Mesendoderm (in vitro differentiated cells): ENCODE results near the gene OR5H15.
"Not testable (repeated sequence)": the region's sequence is repeated elsewhere in the genome, so short reads cannot be mapped to it uniquely, and the experiment has no call there.

Experiments used
- DNase-seq: peaks from one replicate; pipeline ENCODE4 v3.0.0; 2013
- H2AK5ac ChIP-seq: 2 replicates; pipeline ENCODE4 v1.6.1; 2013; ENCODE audit warnings: low read length, inconsistent platforms
- H2BK120ac ChIP-seq: 2 replicates; pipeline ENCODE4 v1.6.1; 2013; ENCODE audit warnings: low read depth, mild to moderate bottlenecking, low read length, moderate library complexity, mixed read lengths
- H2BK15ac ChIP-seq: replicated peaks from 2 replicates; pipeline ENCODE4 v1.6.1; 2013; ENCODE audit warnings: low read depth, mild to moderate bottlenecking, moderate library complexity
- H2BK5ac ChIP-seq: 2 replicates; pipeline ENCODE4 v1.6.1; 2013; ENCODE audit warnings: low read length, inconsistent platforms
- H3K18ac ChIP-seq: 2 replicates; pipeline ENCODE4 v1.6.1; 2013; ENCODE audit warnings: mild to moderate bottlenecking, low read length, mixed read lengths
- H3K23ac ChIP-seq: one replicate; pipeline ENCODE4 v1.6.1; 2013; ENCODE audit warnings: low read length
- H3K27ac ChIP-seq: 2 replicates; pipeline ENCODE4 v1.5.1; 2013; ENCODE audit warnings: low read depth, mild to moderate bottlenecking, inconsistent platforms, low read length, moderate library complexity
- H3K27me3 ChIP-seq: 2 replicates; pipeline ENCODE4 v1.6.1; 2013; ENCODE audit warnings: low read length, control low read depth, mild to moderate bottlenecking, inconsistent platforms; ENCODE audit not compliant: insufficient read depth, poor library complexity
- H3K36me3 ChIP-seq: 2 replicates; pipeline ENCODE4 v1.6.1; 2013; ENCODE audit warnings: low read length, inconsistent platforms; ENCODE audit not compliant: control insufficient read depth, insufficient read depth
- H3K4ac ChIP-seq: one replicate; pipeline ENCODE4 v1.6.1; 2013; ENCODE audit warnings: low read depth, mild to moderate bottlenecking, low read length, moderate library complexity
- H3K4me1 ChIP-seq: 2 replicates; pipeline ENCODE4 v1.6.1; 2013; ENCODE audit warnings: low read depth, low read length, inconsistent platforms; ENCODE audit not compliant: control insufficient read depth
- H3K4me2 ChIP-seq: 2 replicates; pipeline ENCODE4 v1.6.1; 2013; ENCODE audit warnings: low read length
- H3K4me3 ChIP-seq: 2 replicates; pipeline ENCODE4 v1.5.1; 2013; ENCODE audit warnings: mild to moderate bottlenecking, low read length
- H3K56ac ChIP-seq: one replicate; pipeline ENCODE4 v1.6.1; 2013; ENCODE audit warnings: low read length
- H3K79me1 ChIP-seq: 2 replicates; pipeline ENCODE4 v1.6.1; 2013; ENCODE audit warnings: low read length, inconsistent platforms
- H3K79me2 ChIP-seq: 2 replicates; pipeline ENCODE4 v1.6.1; 2013; ENCODE audit warnings: mild to moderate bottlenecking, low read length; ENCODE audit not compliant: control insufficient read depth, insufficient read depth
- H3K9ac ChIP-seq: 2 replicates; pipeline ENCODE4 v1.6.1; 2013; ENCODE audit warnings: low read length, inconsistent platforms
- H4K5ac ChIP-seq: one replicate; pipeline ENCODE4 v1.6.1; 2013; ENCODE audit warnings: low read length
- H4K8ac ChIP-seq: one replicate; pipeline ENCODE4 v1.6.1; 2013; ENCODE audit warnings: low read depth, mild to moderate bottlenecking, control low read depth, low read length, moderate library complexity
- WGBS: extraction: QIAGEN DNeasy Blood & Tissue Kit; methylation state at CpG from one replicate; pipeline ENCODE4 v1.1.7; 2013; ENCODE audit warnings: low lambda C conversion rate, missing lambda C conversion rate; ENCODE audit not compliant: insufficient coverage; ENCODE audit errors: extremely low coverage; 5-methylcytosine and 5-hydroxymethylcytosine counted together

Gene OR5H15

DNA sequence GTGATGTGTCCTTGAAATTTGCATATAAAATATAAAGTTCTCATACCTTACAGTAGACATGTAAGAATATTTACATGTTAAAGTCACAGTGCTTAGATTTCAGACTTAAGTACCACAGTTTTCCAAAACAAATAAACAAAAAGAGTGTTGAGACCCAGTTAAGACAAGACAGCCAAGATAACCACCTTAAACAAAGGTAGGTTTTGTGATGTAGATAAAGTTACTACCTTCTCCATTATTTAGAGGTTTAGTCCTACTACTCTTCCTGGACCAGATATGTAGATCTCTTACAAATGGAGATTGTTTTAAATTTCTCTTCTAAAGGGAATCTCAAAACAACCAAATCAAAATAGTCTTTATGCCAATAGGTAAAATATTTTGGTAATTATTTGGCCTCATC lies 15.7 kb downstream of the OR5H15 start:
- Histone ChIP-seq H3K4me1 (no peaks in the 10 kb centered on the region), H3K27ac (no peak overlapping the region), H3K4me3 (no peak overlapping the region), H2BK15ac (no peak overlapping the region), H3K27me3 (no peaks in the 10 kb centered on the region), H4K5ac (no peak overlapping the region), H3K36me3 (no peaks in the 10 kb centered on the region), H3K4me2 (no peak overlapping the region), H3K56ac (no peak overlapping the region), H2BK120ac (no peak overlapping the region), H2BK5ac (no peak overlapping the region), H3K79me2 (no peaks in the 10 kb centered on the region), H2AK5ac (no peak overlapping the region), H3K23ac (no peak overlapping the region), H3K4ac (no peak overlapping the region), H3K9ac (no peak overlapping the region), H3K79me1 (no peaks in the 10 kb centered on the region), H3K18ac (no peak overlapping the region), H4K8ac (no peak overlapping the region)
- no peak for DNase-seq

GRCh38 chr3:98185180-98185579 lies 18.7 kb downstream of the OR5H15 start:
- H3K4ac ChIP-seq = no peak overlapping the region
- H3K4me2 ChIP-seq = no peak overlapping the region
- peak; percentile 67 for DNase-seq
- H4K8ac ChIP-seq = no peak overlapping the region
- no peak overlapping the region for H3K4me3 ChIP-seq
- H4K5ac ChIP-seq = no peak overlapping the region
- no peak overlapping the region for H3K23ac ChIP-seq
- no peak overlapping the region for H2BK15ac ChIP-seq
- H2AK5ac ChIP-seq = no peak overlapping the region
- no peak overlapping the region for H2BK120ac ChIP-seq
- H3K79me1 ChIP-seq = no peaks in the 10 kb centered on the region
- H3K18ac ChIP-seq = no peak overlapping the region
- no peak overlapping the region for H2BK5ac ChIP-seq
- no peak overlapping the region for H3K27ac ChIP-seq
- no peaks in the 10 kb centered on the region for H3K79me2 ChIP-seq
- H3K36me3 ChIP-seq = no peaks in the 10 kb centered on the region
- no peaks in the 10 kb centered on the region for H3K27me3 ChIP-seq
- no peak overlapping the region for H3K9ac ChIP-seq
- H3K56ac ChIP-seq = no peak overlapping the region
- H3K4me1 ChIP-seq = no peaks in the 10 kb centered on the region

DNA sequence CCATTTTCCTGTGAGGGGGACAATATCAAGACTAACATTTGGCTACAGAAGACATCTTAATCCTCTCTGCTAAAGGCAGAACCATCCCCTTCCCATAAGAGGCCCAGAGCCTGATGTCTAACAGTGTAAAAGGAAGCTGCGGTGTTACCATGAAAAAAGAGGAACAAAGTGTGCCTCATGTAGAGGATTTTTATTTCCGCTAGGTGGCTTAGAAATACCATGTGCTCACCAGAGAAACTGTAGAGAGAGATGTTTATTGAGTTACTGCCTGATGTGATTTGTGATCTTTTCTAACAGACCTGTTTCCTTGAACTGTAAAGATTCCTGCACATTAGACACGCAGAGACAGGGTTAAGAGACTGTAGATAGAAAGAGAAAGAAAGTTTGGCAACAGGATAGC lies 22.0 kb downstream of the OR5H15 start:
- peak; percentile 76 for DNase-seq

GRCh38 chr3:98190911-98191310 lies 24.4 kb downstream of the OR5H15 start:
- not testable (repeated sequence) for H2BK5ac ChIP-seq, H3K4me1 ChIP-seq, H3K18ac ChIP-seq, H4K5ac ChIP-seq, H3K4me3 ChIP-seq, H3K27me3 ChIP-seq, H2BK15ac ChIP-seq, H3K23ac ChIP-seq, H3K9ac ChIP-seq, H3K56ac ChIP-seq, H3K4me2 ChIP-seq, H3K79me1 ChIP-seq, H3K4ac ChIP-seq, H3K79me2 ChIP-seq, H3K36me3 ChIP-seq, H2BK120ac ChIP-seq, H3K27ac ChIP-seq, H4K8ac ChIP-seq, H2AK5ac ChIP-seq
- peak; percentile 68 for DNase-seq

More for the DNA sequence above, 22.0 kb downstream of the OR5H15 start:
- H3K27ac ChIP-seq = no peak overlapping the region
- H3K18ac ChIP-seq = no peak overlapping the region
- H2BK15ac ChIP-seq = no peak overlapping the region
- no peaks in the 10 kb centered on the region for H3K4me1 ChIP-seq
- H2BK5ac ChIP-seq = no peak overlapping the region
- H3K79me1 ChIP-seq = no peaks in the 10 kb centered on the region
- no peaks in the 10 kb centered on the region for H3K27me3 ChIP-seq
- H3K9ac ChIP-seq = no peak overlapping the region
- H2AK5ac ChIP-seq = no peak overlapping the region
- peak overlapping the region; percentile 44 for H3K56ac ChIP-seq
- WGBS = no CpG with 5 or more reads among the region's 3 CpGs
- no peak overlapping the region for H3K4ac ChIP-seq
- H4K5ac ChIP-seq = no peak overlapping the region
- H3K4me3 ChIP-seq = no peak overlapping the region
- H2BK120ac ChIP-seq = no peak overlapping the region
- no peak overlapping the region for H3K4me2 ChIP-seq
- no peak overlapping the region for H3K23ac ChIP-seq
- no peaks in the 10 kb centered on the region for H3K79me2 ChIP-seq
- H3K36me3 ChIP-seq = no peaks in the 10 kb centered on the region
- H4K8ac ChIP-seq = no peak overlapping the region

- H4K5ac ChIP-seq, H3K9ac ChIP-seq, H3K4me1 ChIP-seq, H2BK15ac ChIP-seq, H3K27me3 ChIP-seq, H3K79me1 ChIP-seq, H3K23ac ChIP-seq, H4K8ac ChIP-seq, H3K79me2 ChIP-seq, H3K4me2 ChIP-seq, H3K36me3 ChIP-seq, H2AK5ac ChIP-seq, H3K4me3 ChIP-seq: not testable (repeated sequence)
- WGBS = no CpG with 5 or more reads among the region's 2 CpGs
- H2BK120ac ChIP-seq = peak overlapping the region; percentile 73
- H2BK5ac ChIP-seq = peak overlapping the region; percentile 78
- DNase-seq = peak; percentile 89
- H3K27ac ChIP-seq = peak overlapping the region; percentile 81
- peak overlapping the region; percentile 70 for H3K4ac ChIP-seq
- H3K56ac ChIP-seq = peak overlapping the region; percentile 54
- H3K18ac ChIP-seq = peak overlapping the region; percentile 75
Observed at GRCh38 chr3:98196293-98196692, 29.8 kb downstream of the OR5H15 start.

GRCh38 chr3:98199020-98199419 lies 32.5 kb downstream of the OR5H15 start:
- H3K27ac ChIP-seq = no peak overlapping the region
- no peaks in the 10 kb centered on the region for H3K79me1 ChIP-seq
- no peak overlapping the region for H2BK120ac ChIP-seq
- no peak overlapping the region for H3K56ac ChIP-seq
- no peaks in the 10 kb centered on the region for H3K4me1 ChIP-seq
- no peak overlapping the region for H3K4me2 ChIP-seq
- H3K9ac ChIP-seq = no peak overlapping the region
- no peak overlapping the region for H3K4ac ChIP-seq
- H3K4me3 ChIP-seq = no peak overlapping the region
- no peaks in the 10 kb centered on the region for H3K79me2 ChIP-seq
- no peak overlapping the region for H2AK5ac ChIP-seq
- DNase-seq = peak; percentile 76
- no peaks in the 10 kb centered on the region for H3K36me3 ChIP-seq
- H4K5ac ChIP-seq = no peak overlapping the region
- H2BK5ac ChIP-seq = no peak overlapping the region
- no CpG with 5 or more reads among the region's 1 CpG for WGBS
- H4K8ac ChIP-seq = no peak overlapping the region
- H2BK15ac ChIP-seq = no peak overlapping the region
- H3K18ac ChIP-seq = no peak overlapping the region
- no peak overlapping the region for H3K23ac ChIP-seq
- H3K27me3 ChIP-seq = no peaks in the 10 kb centered on the region
